Measurements from ENCODE around the gene DNAH14. TPM values are rescaled to one million over a fixed set of nuclear protein-coding genes. Genes with fewer than 3 reads are reported as not detected.
A peak's percentile ranks its signal among the peaks of the same experiment; 100 is the strongest.

DNAH14 gene
- total RNA-seq, 3 donors from 2014 or later: 9.2 to 12.7 (median 10.0) TPM

GRCh38 chr1:225447650-225448089 is 518.2 kb downstream of the DNAH14 start:
- H3K9me3 ChIP-seq: no peaks in the 10 kb centered on the region
- H3K36me3 ChIP-seq (ENCODE audit: low read depth): no peaks in the 10 kb centered on the region
- TF ChIP-seq CTCF (IDR thresholded peaks at IDR 0.05): no peak
- ATAC-seq (no peak), DNase-seq (peak; percentile 45 to 54 (median 49))
- intact Hi-C loops (cut with DNase I, micrococcal nuclease): no loop called here
- no peak overlapping the region for H3K4me3 ChIP-seq
- peaks cover 54% of the 10 kb centered on the region for H3K4me1 ChIP-seq (ENCODE audit: low read depth)

- DNase-seq (peak in 1 of 3 donors; percentile 22), ATAC-seq (no peak)
- Histone ChIP-seq H3K9me3 (no peaks in the 10 kb centered on the region), H3K4me3 (no peak overlapping the region), H3K36me3 (ENCODE audit: low read depth) (no peaks in the 10 kb centered on the region), H3K4me1 (ENCODE audit: low read depth) (peaks cover 49% of the 10 kb centered on the region)
- no peak for TF ChIP-seq CTCF (IDR thresholded peaks at IDR 0.05)
- intact Hi-C loops (cut with DNase I, micrococcal nuclease): no loop called here
These were observed 518.8 kb downstream of the DNAH14 start for GRCh38 chr1:225448146-225448805.
